Colonic mucosa (tissue), 4 donors: Measurements from ENCODE around the gene MPIG6B. TPM values are rescaled to one million over a fixed set of nuclear protein-coding genes. Genes with fewer than 3 reads are reported as not detected.

Experiments
- DNase-seq: peaks from one replicate; pipeline ENCODE4 v3.0.0-alpha.2; 2020
- H3K27ac ChIP-seq: fragments of 200-600 bp; one replicate; pipeline ENCODE4 v1.8.0; 2021
- H3K27me3 ChIP-seq: fragments of 200-600 bp; one replicate; pipeline ENCODE4 v1.8.0; 2021
- H3K36me3 ChIP-seq: fragments of 200-600 bp; one replicate; pipeline ENCODE4 v1.8.0; 2021
- H3K4me1 ChIP-seq: fragments of 200-600 bp; one replicate; pipeline ENCODE4 v1.8.0; 2021; ENCODE audit warnings: mild to moderate bottlenecking
- H3K4me3 ChIP-seq: fragments of 200-600 bp; one replicate; pipeline ENCODE4 v1.8.0; 2021
- H3K9ac ChIP-seq, 2 donors: one replicate each; pipeline ENCODE4 v1.7.0; 2013; ENCODE audit warnings: control low read depth in 2 of 2, low read depth in 2 of 2, low read length in 2 of 2
- H3K9me3 ChIP-seq: fragments of 200-600 bp; one replicate; pipeline ENCODE4 v1.8.0; 2021
- intact Hi-C: fragments of 100-400 bp; cut with DNase I; formaldehyde crosslinking; loops from one replicate; pipeline ENCODE4 v1.14.1; 2022
- total RNA-seq, 2 donors: library from RNA; stranded (reverse); fragmentation: NEBNext Ultra II Directional in 1 of 2; extraction: Animal tissue kit (Norgen Biotek cat#: 25700) in 1 of 2; gene quantifications; one replicate each; pipeline ENCODE4 v1.2.1, GENCODE V29; 2021
- TF ChIP-seq, protein P1 (sequence below): fragments of 200-600 bp; IDR thresholded peaks from one replicate; pipeline ENCODE4 v1.8.0; 2022; ENCODE audit warnings: antibody characterized with exemption, mild to moderate bottlenecking
- donor health status: healthy.
- donor health status: DM: no; HTN: no; CAD: no.
- donor health status: DM: no; HTN: no; CAD: no.

MPIG6B gene
- total RNA-seq, 2 donors from 2014 or later, result 0.19 to 0.57 TPM

GRCh38 chr6:31762878-31763618 lies 39.9 kb downstream of the MPIG6B start:
- TF ChIP-seq, protein P1, sequence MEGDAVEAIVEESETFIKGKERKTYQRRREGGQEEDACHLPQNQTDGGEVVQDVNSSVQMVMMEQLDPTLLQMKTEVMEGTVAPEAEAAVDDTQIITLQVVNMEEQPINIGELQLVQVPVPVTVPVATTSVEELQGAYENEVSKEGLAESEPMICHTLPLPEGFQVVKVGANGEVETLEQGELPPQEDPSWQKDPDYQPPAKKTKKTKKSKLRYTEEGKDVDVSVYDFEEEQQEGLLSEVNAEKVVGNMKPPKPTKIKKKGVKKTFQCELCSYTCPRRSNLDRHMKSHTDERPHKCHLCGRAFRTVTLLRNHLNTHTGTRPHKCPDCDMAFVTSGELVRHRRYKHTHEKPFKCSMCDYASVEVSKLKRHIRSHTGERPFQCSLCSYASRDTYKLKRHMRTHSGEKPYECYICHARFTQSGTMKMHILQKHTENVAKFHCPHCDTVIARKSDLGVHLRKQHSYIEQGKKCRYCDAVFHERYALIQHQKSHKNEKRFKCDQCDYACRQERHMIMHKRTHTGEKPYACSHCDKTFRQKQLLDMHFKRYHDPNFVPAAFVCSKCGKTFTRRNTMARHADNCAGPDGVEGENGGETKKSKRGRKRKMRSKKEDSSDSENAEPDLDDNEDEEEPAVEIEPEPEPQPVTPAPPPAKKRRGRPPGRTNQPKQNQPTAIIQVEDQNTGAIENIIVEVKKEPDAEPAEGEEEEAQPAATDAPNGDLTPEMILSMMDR, result no peak
- H3K4me3 ChIP-seq, result no peak overlapping the region
- no peaks in the 10 kb centered on the region for H3K27me3 ChIP-seq
- no peak for DNase-seq
- no peaks in the 10 kb centered on the region for H3K36me3 ChIP-seq
- no peaks in the 10 kb centered on the region for H3K9me3 ChIP-seq
- H3K9ac ChIP-seq, result no peak overlapping the region
- intact Hi-C loops, result loop anchor here (10.0 kb wide), 1 partner anchor 192 kb away; the partner anchor contains the start of genes NELFE and SKIC2
- no peaks in the 10 kb centered on the region for H3K4me1 ChIP-seq
- no peak overlapping the region for H3K27ac ChIP-seq

DNA sequence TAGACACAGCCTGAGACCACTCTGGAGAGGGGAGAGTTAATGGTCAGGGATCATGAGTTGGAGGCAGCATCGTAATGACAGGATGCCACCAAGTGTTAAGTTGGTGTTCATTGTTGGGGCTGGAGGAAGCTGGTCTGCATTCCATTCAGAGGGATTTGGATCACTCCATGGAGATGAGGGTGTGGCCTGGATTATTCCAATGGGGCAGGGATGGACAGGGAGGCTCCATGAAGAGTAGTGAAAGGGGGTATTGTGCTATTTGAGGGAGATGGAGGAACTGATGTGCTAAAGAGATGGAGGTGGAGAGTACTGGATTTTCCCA lies 40.4 kb downstream of the MPIG6B start:
- no peaks in the 10 kb centered on the region for H3K27me3 ChIP-seq

GRCh38 chr6:31764198-31764597 lies 41.0 kb downstream of the MPIG6B start:
- no peak for DNase-seq
- H3K9ac ChIP-seq, result no peak overlapping the region
- H3K27ac ChIP-seq, result no peak overlapping the region
- H3K36me3 ChIP-seq, result no peaks in the 10 kb centered on the region
- H3K4me1 ChIP-seq, result no peaks in the 10 kb centered on the region
- no peak overlapping the region for H3K4me3 ChIP-seq
- intact Hi-C loops, result loop anchor here (10.0 kb wide), 1 partner anchor 191 kb away; the partner anchor contains the start of genes NELFE and SKIC2
- TF ChIP-seq, protein P1, result no peak
- no peaks in the 10 kb centered on the region for H3K27me3 ChIP-seq
- no peaks in the 10 kb centered on the region for H3K9me3 ChIP-seq

More for the DNA sequence above, 40.4 kb downstream of the MPIG6B start:
- no peak overlapping the region for H3K4me3 ChIP-seq
- no peaks in the 10 kb centered on the region for H3K9me3 ChIP-seq
- DNase-seq, result no peak
- no peaks in the 10 kb centered on the region for H3K36me3 ChIP-seq
- H3K27ac ChIP-seq, result no peak overlapping the region
- H3K4me1 ChIP-seq, result no peaks in the 10 kb centered on the region
- H3K9ac ChIP-seq, result no peak overlapping the region
- intact Hi-C loops, result loop anchor here (10.0 kb wide), 1 partner anchor 191 kb away; the partner anchor contains the start of genes NELFE and SKIC2
- TF ChIP-seq, protein P1, result no peak

GRCh38 chr6:31765559-31765909 lies 42.4 kb downstream of the MPIG6B start:
- no peaks in the 10 kb centered on the region for H3K9me3 ChIP-seq
- no peaks in the 10 kb centered on the region for H3K27me3 ChIP-seq
- intact Hi-C loops, result loop anchor here (5.0 to 10.0 kb wide), 2 partner anchors 83 to 189 kb away; partner anchors contain the start of genes LY6G5C, NELFE and SKIC2
- H3K36me3 ChIP-seq, result no peaks in the 10 kb centered on the region
- H3K4me1 ChIP-seq, result no peaks in the 10 kb centered on the region
- H3K4me3 ChIP-seq, result no peak overlapping the region
- DNase-seq, result no peak
- no peak overlapping the region for H3K27ac ChIP-seq
- TF ChIP-seq, protein P1, result no peak
- no peak overlapping the region for H3K9ac ChIP-seq

DNA sequence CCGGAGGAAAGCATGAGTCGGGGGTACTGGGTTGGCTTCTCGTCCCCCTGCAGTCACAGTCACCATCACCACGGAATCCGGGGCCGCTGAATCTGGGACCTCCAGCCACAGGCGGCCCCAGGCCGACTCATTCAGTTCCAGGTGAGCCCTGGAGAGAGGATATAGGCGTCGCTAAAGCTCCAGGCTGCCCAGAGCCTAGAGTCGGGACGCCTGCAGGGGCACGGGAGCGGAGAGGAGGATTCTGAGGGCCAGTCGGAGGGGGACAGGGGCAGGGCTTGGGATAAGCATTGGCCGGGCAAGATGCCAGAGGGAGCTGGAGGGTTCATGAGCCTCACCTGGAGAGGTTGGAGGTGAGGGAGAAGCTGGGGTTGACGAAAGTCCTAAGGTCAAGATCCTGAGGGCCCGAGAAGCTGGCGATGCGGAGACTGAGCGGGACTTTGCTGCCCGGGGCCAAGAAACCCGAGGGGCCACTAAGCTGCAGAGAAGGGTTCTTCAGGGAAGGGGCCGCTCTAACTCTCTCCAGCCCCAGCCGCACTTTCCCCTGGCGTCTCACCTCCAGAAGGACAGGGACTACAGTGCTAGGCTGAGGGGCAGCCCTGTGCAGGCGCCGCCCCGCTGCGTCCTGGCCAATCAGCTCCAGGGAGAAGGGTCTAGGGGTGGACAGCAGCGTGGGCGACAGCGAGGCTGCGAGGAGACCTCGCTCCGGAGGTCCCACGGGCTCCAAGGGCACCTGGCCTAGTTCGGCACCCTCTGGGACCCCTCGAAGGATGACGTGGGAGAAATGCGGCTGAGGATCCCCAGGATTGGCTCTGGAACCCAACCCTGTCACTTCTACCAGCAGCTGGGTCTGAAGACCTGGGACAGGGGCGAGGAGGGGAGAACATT lies 43.0 kb downstream of the MPIG6B start:
- no peaks in the 10 kb centered on the region for H3K9me3 ChIP-seq
- peak overlapping the region in 1 of 2 donors; percentile 43 for H3K9ac ChIP-seq
- no peaks in the 10 kb centered on the region for H3K36me3 ChIP-seq
- intact Hi-C loops, result loop anchor here (5.0 to 10.0 kb wide), 2 partner anchors 84 to 189 kb away; partner anchors contain the start of genes LY6G5C, NELFE and SKIC2
- peak; percentile 44 for DNase-seq
- H3K4me3 ChIP-seq, result peak overlapping the region; percentile 15
- H3K4me1 ChIP-seq, result no peaks in the 10 kb centered on the region
- TF ChIP-seq, protein P1, result no peak
- H3K27ac ChIP-seq, result no peak overlapping the region
- H3K27me3 ChIP-seq, result no peaks in the 10 kb centered on the region
